Activated CD8-positive, alpha-beta memory T cell treated with anti-CD3 and anti-CD28 coated beads, Interleukin-2, amount 50 U/mL, for 24 hours (primary cell): Measurements from ENCODE around the gene ZNF771.
A peak's percentile ranks its signal among the peaks of the same experiment; 100 is the strongest.

ENCODE experiments used
- DNase-seq: peaks from one replicate; pipeline ENCODE4 v3.0.0-alpha.2; 2020; ENCODE audit errors: extremely low read depth

Gene ZNF771

DNA sequence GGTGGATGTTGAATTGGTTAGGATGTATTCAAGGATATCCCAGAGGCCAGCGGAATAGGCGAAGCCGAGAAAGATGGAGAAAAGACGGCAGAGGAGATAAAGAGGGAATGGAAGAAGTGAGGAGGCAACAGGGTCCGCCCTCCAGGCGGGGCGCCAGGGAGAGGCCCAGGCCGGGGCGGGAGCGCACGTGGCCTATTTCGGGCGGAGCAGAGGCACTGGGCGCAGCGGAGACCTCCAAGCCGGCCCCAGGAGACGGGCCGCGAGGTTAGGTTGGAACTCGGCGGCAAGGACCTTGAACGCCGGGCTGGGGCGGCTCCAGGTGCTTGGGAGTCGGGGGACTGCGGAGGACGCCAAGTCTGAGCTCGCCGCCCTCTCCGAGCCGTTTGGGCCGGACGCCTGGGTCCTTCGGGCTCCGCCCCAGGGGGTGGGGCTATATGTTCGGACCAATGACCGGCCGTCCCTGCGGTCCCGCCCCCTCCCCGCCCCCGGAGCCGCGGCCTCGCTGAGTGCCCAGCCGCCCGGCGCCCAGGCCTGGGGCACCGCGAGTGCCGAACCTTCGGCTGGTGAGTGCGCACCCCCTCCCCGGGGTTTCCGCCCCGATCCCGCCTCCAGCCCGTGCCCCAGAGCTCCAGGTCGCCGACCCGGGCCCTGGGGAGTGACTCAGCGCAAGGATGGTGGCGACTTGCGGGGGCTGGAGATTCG lies at the start of gene ZNF771:
Gene ZNF771, plus strand, starts transcription at position 505 of the 702 bp plus-strand sequence. CDS start 448 bp downstream, outside the sequence.
- peak; percentile 72 for DNase-seq

DNA sequence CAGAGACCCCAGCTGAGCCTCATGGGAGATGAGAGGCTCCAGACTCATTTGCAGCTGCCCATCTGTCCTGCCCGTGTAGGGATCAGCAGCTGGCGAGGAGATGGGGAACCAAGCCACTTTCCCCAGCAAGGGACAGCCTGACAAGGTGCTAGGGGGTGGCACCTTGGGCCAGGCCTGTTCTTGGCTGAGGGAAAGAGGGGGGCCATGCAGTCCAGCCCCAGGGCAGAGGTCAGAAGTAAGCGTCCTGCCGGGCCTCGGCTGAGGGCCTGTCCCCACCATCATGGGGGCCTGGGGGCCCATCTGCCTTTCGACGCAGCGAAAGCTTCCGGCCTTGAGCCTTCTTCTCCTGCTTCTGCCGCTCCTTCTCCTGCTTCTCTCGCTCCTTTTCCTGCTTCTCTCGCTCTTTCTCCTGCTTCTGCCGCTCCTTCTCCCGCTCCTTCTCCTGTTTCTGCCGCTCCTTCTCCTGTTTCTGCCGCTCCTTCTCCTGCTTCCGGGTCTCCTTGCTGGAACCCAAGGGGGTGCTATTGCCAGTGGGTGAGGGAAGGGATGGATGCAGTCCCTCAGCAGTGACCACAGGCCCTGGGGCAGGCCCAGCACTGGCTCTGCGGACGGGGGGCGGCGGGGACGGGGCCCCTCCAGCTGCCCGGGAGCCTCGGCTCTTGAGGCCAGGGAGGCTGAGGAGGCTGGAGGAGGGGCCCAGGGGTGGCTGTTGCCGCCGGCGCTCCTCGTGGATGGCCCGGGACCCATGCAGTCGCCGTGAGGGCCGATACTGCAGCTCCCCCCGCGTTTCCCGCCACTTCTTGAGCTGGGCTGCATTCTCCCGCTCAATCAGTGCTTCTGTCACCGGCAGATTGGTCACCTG lies 49.5 kb upstream of the ZNF771 start:
- DNase-seq: no peak

GRCh38 chr16:30358577-30358936 lies 48.8 kb upstream of the ZNF771 start:
- no peak for DNase-seq

GRCh38 chr16:30358990-30359870 lies 48.2 kb upstream of the ZNF771 start:
- no peak for DNase-seq

DNA sequence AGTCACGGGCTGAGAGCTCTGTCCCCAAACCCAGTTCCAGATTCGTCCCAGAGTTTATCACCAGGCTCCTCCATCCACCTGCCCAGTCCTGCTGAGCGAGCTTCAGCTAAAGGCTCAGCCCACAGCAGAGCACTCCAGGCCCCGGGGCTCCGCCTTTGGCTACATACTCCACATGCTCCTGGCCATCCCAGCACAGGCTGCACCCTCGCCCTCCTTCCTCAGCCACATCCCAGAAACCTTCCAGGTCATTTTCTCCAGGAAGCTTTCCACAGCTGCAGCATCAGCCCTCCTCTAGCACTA lies 47.6 kb upstream of the ZNF771 start:
- no peak for DNase-seq

GRCh38 chr16:30361180-30361579 lies 46.2 kb upstream of the ZNF771 start:
- DNase-seq: no peak

GRCh38 chr16:30365200-30365599 lies 42.2 kb upstream of the ZNF771 start:
- no peak for DNase-seq

GRCh38 chr16:30366511-30366910 lies 40.9 kb upstream of the ZNF771 start:
- no peak for DNase-seq

- no peak for DNase-seq
Measured at GRCh38 chr16:30367349-30368009, 39.9 kb upstream of the ZNF771 start.

DNA sequence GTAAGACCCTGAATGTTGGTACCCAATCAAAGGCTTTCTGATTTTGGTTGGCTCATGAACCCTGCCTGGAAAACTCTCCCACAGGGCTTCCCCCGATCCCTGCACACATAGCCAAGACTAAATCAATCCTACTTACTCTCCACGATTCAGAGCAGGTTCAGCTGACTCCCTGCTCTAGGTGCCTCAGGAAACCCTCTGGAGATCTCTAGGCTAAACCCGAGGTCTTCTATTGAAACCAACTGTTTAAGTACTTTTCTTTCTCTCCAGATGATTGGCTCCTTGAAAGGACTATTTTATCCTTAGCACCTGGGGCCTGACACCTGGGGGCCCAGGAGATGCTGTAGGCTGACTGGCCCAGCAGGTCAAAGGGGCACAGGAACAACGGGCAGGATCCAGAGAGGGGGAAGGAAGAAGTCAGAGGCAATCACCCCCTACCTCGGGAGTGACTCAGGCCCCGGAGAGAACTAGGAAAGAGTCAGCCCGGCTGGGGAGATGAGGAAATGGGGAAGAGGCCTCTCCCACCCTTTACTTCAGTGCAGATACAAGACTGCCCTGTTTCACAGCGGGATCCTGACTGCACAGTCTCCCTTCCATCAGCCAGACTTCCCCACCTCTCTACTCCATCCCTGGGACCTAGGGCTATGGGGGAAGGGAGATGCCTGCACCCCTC lies 39.1 kb upstream of the ZNF771 start:
- DNase-seq: no peak

GRCh38 chr16:30368792-30369090 lies 38.7 kb upstream of the ZNF771 start:
- DNase-seq: no peak

- no peak for DNase-seq
Measured at GRCh38 chr16:30369091-30369937, 38.1 kb upstream of the ZNF771 start.

DNA sequence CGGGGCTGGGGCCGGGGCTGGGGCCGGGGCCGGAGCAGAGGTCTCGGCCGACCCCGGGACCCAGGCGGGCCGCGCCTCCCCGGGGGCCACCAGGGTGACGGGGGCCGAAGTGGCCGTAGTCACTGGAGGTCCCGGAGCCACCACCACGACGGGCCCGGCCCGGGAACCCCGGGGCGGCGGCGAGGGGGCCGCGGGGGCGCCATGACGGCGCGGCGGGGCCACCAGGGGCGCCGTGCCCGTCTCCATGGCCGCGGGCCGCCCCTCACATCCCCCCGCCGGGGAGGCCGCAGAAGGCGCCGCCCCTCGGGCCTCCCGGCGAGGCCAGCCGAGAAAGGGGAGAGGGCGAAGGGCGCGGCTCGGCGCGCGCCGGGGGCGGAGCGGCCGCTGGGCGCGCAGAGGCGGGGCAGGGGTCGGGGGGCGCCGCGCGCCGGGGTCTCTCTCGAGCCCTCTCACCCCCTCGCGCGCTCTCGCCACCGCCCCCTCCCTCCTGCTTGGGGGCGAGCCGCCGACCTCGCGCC lies 37.4 kb upstream of the ZNF771 start:
- no peak for DNase-seq

DNA sequence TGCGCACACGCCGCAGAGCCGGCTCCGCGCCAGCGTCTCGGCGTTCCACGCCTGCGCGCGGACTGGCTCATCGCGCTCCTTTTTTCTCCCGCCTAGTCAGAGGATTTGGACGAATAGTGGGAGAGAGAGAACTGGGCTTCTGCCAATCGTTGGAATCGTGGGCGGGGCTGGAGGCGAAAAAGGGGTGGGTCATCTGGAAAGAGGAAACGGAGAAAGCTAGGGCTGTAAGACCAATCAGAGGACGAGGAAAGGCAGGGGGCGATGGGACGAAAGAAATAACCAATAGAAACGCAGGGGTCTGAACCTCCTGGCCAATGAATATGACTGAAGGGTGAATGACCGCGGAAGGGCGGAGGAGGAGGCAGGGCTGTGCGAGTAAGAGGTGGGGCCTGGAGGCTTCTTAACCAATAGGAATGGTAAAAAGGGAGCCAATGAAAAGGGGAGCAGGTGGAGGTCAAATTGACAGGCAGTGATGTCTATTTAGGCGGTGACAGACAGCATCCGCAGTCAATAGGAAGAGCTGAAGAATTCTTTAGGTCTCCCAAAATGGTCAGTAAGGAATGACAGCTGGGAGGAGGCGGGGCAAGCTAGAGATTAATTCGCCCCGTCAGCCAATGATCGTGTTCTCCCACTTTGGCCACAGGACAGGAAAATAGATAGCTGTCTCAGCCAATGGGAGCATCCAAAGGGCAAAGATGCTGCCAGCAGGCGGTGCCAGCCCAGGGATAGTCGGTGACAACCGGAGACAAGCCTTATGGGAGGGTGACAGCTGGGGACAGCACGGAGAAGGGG lies 36.8 kb upstream of the ZNF771 start, which contains the start of gene TBC1D10B:
Gene TBC1D10B, minus strand, starts transcription at position 39 of the 792 bp plus-strand sequence. CDS start 311 bp downstream, outside the sequence.
- peak; percentile 98 for DNase-seq

- DNase-seq: no peak
Measured at GRCh38 chr16:30371248-30371816, 36.1 kb upstream of the ZNF771 start.

DNA sequence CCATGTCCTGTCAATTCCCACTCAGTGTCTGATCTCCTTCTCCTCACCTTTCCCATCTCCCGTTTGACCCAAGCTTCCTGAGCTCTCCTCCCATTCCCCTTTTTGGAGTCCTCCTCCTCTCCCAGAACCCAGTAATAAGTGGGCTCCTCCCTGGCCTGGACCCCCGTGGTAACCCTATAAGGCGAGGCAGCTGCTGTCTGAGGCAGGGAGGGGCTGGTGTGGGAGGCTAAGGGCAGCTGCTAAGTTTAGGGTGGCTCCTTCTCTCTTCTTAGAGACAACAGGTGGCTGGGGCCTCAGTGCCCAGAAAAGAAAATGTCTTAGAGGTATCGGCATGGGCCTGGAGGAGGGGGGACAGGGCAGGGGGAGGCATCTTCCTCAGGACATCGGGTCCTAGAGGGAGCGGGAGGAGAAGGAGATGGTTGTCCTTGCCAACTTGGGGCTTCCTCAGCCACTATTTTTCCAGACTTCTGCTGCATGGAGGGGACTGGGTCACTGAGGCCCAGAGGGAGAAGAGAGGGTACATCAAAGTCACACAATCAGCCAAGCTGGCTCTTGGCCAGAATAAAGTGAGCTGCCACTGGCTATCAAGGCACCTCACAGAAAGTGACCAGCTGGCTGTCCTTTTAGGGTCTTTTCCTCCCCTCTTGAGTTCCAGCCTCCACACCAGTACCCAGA lies 35.2 kb upstream of the ZNF771 start:
- DNase-seq: no peak

DNA sequence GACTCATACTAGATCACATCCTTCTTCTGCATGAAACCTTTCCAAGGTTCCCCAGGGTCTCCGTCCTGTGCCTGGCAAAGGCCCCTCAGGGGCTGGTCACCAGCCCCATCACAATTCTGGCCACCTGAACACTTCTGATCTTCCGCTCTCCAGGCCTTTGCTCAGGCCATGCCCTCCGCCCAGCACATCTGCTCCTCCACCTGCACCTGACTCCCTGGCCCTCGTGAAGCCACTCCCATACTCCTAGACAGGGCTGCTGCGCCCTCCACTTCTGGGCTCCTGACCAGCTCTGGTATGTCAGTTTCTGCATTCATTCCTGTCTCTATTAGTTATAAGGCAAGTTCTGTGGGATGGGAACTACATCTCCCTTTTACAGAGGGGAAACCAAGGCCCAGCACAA lies 34.7 kb upstream of the ZNF771 start:
- no peak for DNase-seq

DNA sequence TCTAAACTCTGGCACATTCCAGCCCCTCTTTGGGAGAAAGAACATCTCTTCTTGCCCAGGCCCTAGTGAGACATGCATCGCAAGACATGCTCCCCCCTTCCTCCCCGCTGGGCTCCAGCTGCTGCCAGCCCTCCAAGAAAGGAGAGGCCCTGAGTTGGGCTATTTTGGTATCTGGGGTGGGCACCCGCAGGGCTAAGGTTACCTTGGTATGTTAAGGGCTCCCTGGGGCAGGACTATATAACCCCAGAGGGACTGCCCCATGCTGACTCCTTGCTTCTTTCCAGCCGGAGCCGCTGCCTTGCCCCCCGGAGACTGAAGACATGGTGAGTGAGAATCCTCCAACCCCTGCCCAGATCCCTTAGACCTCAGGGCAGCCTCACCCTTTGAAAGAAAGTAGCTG lies 32.9 kb upstream of the ZNF771 start, which contains the start of gene MYL11:
Gene MYL11, plus strand, starts transcription at position 265 of the 400 bp plus-strand sequence. Its CDS starts 56 bp downstream, at position 321.
- DNase-seq: no peak
